ENCODE results near the gene MEIS1.
"Not testable (repeated sequence)": the region's sequence is repeated elsewhere in the genome, so short reads cannot be mapped to it uniquely, and the experiment has no call there.

MEIS1 gene

DNA sequence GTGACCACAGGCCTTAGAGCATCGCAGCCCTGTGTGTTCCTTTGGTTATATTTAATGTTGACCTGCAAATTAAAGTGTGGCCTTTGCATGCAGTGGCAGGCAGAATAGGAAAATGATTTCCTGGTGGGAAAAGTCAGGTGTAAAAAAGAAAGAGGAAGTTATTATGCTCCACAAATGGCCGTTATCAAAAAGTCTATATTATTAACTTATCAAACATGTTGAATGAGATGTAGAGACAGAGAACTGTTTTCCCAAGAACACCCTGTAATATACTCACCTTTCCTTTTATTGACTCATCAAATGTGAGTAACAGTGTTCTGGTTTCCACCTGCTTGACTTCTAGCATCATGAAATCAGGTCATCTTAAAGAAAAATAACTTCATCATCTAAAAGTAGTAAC lies 35.3 kb downstream of the MEIS1 start:
- no peak for DNase-seq

DNA sequence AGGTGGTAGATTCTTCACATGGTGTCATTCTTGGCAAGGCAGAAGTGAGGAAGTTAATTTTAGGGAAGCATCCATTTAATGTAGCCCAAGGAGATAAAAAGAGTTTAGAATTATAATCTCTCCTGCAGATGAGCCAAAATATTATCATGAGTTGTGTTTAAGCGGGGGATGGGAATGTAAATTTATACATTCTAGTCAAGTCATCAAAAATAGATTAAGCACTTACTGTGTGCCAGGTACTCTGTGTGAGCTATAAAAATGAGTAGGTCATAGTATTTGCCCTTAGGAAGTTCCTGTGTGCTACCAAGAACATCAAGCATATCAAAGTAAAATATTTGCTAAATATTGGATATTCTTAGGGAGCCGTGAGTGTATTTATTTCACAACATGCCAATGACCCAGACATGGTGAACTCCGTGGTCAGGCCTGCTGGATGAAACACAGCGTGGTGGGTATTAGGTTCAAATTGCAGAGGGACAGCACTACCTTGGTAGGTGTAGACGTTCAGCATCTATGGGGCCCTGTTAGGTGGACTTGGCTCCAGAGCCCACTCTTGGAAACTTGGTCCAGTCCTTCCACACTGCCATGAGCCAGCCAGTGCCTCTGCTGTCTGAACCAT lies 37.4 kb downstream of the MEIS1 start:
- no peak for DNase-seq

DNA sequence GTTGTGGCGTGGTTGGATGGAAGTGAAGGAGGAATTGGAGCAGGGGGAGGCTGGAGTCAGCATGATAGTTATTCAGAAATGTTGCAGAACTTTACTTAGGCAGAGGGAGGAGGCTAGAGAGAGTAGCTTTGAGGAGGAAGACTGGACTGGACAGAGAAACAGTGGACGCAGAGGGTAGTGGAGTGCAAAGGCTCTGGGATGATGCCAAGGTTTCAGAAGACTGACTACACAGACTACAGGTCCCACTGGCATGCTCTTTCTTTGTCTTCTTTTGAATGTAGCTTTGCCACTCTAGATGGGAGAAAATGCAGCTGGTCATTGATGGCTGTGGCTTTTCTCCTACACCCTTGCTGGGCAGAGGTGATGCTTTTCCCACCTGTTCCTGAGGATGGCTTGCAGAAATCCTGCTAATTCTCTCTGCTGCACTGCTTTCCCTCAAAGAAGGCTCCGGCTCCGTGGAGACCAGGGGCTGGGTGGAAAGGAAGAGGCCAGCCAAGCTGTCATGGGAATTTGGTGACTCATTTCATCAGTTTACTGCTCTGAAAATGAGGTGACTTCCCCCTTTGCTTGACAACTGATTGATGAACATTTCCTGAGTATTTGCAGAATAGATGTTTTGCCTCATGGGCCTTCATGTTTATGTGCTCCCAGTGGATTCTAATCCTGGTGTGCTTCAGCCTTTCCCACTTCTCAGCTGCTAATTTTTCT lies 42.4 kb downstream of the MEIS1 start:
- DNase-seq: no peak

DNA sequence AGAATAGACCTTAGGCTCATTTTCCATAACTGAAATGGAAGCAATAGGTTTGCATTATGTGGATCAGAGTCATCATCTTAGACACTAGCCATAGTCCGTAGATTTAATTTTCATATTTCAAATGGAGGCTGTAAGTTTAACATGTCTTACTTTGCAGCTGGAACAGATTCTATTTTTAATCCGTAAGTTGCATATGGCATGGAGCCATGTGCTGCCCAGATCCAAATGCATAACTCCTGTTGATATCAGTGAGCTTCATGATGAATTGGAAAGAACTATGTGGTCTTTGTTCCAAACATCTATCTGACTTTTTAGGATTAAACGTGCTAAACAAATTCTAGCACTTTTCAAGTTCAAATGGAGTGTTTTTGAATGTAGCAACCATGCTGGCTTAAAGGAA lies 43.4 kb downstream of the MEIS1 start:
- DNase-seq: no peak

DNA sequence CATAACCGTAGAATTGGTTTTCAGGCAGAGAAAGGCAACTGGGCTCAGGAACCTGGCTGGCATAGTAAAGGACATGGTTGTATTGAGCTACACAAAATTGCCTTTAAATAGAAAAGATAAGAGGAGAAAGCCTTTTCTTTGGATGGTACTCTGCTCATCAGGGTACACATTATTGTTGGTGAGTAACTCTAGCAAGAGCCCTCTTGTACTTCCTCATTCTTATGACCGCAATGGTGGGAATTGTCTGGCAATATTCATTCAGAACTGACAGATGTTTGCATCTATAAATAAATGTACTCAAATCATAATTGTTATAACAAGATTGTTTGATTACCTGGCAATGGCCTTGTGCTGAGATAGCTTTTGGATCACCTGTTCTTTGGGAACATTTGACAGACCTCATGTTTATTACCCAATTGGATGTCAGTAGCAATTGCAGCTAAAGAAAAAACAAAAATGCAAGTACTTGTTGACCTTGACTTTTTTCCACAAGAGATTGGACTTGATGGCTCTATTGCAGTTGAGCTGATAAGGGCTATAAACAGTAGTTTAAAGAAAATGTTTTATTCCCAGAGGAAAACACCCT lies 43.9 kb downstream of the MEIS1 start:
- peak; percentile 81 for DNase-seq

DNA sequence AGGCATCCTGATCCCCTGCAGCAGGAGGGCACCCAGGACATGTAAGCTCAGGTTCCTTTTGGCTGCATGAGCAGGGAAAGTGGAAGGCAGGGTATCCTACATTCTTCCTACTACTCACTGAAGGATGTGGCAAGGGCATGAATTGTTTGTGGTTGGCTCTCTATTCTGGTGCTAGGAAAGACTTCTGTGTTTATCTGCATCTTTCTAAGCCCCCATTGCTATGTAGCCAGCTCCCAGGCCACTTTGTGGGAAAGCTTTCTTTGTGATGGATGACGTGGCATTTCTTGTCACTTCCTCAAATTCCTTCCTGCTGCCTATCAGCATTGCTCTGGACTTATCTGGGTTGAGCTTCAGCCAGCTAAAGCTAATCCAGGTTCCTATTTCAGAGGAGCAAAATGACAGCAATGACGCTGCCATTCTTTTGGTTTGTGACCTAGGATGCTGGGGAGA lies 46.2 kb downstream of the MEIS1 start:
- DNase-seq: no peak

GRCh38 chr2:66485252-66485651 lies 50.3 kb downstream of the MEIS1 start:
- not testable (repeated sequence) for DNase-seq

DNA sequence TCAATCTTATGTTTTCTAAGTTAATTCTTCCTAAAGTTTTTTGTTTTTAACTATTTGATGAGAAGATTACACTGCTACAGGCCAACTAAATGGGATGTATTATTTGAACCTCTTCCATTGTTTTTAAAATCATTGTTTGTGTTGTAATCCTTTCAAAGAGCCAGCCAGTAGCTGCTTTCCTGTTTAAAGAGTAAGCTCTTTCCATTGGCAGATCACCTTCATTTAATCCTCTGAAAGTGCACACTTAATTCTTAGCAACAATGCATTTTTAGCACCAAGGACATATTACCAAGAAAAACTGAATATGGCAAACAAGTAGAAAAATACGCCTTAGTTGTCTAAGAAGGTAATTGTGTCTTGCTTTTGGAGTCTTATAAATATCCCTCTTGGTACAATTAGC lies 54.0 kb downstream of the MEIS1 start:
- DNase-seq: no peak

- peak; percentile 58 for DNase-seq
Measured at GRCh38 chr2:66489436-66489835, 54.5 kb downstream of the MEIS1 start.

DNA sequence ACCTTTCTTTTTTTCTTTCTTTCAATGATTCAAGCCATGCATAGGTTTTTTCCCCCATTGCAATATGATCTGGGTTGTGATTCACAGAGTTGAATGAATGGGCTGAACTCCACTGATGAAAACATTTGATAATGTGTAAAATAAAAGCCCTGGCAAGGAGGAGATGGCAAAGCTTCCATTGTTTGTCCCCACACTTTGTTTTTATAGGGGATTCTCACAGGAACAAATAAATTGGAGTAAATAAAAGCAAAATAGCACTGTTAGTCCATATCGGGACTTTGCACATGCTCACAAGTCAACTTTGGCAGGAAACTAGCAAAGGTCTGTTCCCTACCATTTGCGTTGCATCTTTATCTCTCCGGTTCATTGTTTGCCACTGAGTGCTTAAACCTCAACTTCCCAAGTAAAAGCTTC lies 55.7 kb downstream of the MEIS1 start:
- peak; percentile 50 for DNase-seq

GRCh38 chr2:66494708-66495107 lies 59.8 kb downstream of the MEIS1 start:
- DNase-seq: no peak

DNA sequence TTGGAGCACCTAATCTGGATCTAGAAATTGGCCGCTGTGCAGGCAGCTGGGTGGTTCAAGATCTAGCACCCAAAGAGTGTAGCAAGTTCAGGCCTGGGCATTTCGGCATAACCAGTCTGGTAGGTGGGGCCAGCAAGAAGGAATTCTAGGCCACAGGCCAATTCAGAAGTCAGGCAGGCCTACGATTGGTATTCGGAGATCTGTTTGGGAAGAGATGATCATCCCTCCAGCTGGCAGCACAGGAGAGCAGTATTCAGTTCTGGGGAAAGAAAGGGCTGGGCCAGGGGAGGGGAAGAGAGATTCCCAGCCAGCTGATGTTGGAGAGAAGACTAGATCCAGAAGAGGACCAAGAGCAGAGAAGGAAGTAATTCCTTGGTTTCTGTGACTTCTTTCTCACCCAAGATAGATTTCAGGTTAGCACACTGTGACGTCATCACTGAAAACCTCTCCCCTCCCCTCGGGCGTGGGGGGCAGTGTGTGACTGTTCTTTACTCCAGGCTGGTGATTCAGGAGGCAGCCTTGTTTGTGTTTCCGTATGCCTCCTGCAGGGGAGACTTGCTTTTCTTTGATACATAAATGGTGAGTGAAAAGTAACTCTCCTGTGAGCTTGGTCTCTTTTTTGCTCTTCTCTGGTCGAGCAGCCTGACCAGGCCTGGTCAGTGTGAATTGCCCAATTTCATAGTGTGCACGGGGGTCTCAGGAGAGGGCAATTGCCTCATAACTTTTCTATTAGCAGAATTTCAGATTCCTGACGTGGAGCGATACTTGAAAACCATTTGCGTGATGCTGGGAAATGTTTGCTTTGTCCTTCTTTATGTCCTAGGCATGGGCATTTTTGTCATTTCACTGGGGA lies 61.1 kb downstream of the MEIS1 start:
- DNase-seq: no peak

- no peak for DNase-seq
Measured at GRCh38 chr2:66496670-66497420, 61.9 kb downstream of the MEIS1 start.

DNA sequence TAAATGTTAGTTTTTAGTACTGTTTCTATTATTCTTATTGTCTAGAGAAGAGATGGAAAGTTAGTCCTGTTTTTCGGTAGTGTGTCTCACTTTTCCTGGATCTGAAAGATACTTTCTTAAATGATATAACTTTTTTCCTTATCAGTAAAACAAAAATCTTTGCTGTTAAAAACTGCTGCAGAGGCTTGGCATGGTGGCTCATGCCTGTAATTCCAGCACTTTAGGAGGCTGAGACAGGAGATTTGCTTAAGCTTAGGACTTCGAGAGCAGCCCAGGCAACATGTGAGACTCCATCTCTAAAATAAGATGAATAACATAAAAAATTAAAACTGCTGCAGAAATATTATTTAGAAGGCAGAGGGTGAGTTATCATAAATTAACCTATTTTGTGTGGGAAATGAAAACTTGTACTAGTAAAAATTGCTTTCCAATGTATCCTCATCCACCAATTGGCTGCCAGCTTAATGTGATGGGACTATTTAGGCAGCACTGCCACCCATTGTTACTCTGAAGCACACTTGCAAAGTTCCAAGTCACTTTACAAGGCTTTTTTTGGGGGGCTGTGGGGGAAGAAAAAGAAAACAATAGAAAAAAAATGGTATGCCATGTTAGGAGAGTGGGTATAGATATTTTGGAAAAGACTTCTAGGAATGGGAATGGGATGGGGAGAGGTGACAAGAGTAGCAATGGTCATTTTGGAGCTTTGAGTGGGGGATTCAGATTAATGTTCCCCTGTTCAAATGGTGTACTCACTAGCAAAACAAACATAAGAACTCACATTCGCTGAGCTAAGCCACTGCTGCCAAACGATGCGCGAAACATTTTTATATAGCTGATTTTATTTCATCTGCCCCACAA lies 62.7 kb downstream of the MEIS1 start:
- no peak for DNase-seq

GRCh38 chr2:66498289-66498975 lies 63.5 kb downstream of the MEIS1 start:
- no peak for DNase-seq

GRCh38 chr2:66501267-66501666 lies 66.3 kb downstream of the MEIS1 start:
- no peak for DNase-seq

DNA sequence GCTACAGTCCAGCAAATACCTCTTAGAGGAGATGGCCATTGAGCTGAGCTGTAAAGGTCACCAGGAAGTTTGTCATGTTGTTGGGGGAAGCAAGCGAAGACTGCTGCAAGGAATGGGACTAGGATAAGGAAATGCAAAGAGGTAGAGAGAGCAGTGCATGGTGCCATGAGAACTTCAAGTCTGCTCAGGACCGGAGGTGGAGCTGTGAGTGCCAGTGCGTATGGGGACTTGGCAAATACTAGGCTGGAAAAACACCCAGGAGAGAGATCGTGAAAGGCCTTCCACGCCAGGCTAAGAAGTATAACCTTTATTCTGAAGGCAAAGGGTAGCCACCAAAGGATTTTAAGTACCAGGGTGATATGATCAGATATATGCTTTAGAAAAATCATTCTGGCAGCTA lies 71.3 kb downstream of the MEIS1 start:
- no peak for DNase-seq

- DNase-seq: no peak
Measured at GRCh38 chr2:66507673-66508201, 72.8 kb downstream of the MEIS1 start.

DNA sequence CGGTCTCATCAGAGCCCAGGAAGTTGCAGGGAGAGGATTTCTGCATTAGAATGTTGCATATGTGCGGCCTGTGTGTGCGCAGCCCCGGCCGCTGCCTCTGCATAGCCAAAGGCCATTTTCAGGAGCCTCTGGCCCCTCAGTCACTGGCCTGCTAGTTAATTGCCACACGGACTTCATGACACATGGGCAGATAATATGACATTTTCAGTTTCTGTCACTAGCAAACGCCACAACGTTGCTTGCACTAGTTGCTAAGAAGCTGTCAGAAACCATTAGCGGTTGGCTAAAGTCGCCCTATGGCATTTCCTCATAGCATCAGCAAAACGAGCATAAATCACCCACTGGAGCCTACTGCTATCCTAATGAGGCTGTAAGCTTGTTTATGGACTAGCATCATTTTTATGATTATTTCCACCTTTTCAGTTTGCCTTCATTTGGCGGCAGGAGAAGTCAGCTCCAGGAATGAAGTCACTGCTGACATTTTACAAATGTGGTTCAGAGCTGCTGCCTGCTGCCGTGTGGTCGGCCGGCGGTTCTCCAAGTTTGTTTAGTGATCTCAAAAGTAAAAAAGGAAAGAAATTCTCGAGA lies 73.7 kb downstream of the MEIS1 start:
- no peak for DNase-seq

DNA sequence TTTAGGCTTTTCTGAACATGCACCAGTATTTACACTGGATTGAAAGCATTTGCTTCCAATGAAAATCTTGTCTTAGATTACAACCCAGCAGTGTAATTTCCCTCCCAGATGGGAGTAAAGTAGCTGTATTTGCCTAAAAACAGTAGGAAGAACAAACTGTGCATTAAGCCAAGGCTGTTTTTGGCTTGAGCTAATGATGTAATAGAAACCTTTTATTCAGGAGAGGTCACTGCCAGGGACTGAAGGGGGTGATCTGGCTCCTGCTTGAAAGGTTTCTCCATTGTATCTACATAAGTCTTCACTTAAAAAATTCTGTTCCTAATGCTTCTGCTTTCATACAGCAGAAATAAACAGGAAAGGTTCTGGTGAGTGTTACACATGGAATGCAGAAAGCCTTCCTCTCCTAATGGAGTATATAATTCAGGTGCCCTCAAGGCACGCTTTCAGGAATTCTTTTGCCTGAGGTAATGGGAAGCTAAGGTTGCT lies 74.4 kb downstream of the MEIS1 start:
- no peak for DNase-seq
